OCI-LY3 (cell line): ENCODE data around the gene ABCD1.

Experiments
- EZH2phosphoT487 ChIP-seq: fragments of 200-600 bp; shearing (Covaris generic); IDR thresholded peaks from 2 replicates; pipeline ENCODE4 v1.6.1; 2018; ENCODE audit warnings: antibody characterized with exemption, mixed run types, low read depth
- TF ChIP-seq, protein P1 (sequence below): fragments of 200-600, 300-600 bp; sonication (generic); IDR thresholded peaks from 2 replicates; pipeline ENCODE4 v1.5.1; 2014; ENCODE audit warnings: antibody characterized with exemption, low read length, low read depth

DNA sequence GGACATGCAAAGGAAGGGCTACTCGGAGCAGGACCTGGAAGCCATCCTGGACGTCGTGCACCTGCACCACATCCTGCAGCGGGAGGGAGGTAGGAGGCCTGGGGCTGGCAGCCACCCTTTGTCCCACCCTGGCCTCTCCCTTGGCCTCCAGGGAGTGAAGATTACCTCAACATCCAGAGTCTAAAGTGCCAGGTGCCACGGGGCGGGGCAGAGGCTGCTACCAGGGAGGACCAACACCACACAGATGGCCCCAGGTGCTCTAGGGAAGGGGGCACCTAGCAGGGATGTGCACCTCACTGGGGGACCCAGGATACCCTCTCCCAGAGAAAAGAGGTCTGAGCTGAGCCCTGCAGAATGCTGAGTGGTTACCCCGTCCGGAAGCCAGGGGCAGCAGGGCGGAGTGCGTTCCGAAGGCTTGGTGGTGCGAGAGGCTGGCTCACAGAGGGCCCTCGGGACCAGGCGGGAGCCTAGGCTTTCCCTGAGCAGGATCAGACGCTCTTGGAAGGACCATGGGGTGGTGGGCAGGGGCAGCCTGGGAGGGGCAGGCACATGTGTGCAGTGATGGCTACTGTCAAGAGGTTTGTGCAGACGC, 16.1 kb downstream of the ABCD1 start:
- TF ChIP-seq, protein P1, sequence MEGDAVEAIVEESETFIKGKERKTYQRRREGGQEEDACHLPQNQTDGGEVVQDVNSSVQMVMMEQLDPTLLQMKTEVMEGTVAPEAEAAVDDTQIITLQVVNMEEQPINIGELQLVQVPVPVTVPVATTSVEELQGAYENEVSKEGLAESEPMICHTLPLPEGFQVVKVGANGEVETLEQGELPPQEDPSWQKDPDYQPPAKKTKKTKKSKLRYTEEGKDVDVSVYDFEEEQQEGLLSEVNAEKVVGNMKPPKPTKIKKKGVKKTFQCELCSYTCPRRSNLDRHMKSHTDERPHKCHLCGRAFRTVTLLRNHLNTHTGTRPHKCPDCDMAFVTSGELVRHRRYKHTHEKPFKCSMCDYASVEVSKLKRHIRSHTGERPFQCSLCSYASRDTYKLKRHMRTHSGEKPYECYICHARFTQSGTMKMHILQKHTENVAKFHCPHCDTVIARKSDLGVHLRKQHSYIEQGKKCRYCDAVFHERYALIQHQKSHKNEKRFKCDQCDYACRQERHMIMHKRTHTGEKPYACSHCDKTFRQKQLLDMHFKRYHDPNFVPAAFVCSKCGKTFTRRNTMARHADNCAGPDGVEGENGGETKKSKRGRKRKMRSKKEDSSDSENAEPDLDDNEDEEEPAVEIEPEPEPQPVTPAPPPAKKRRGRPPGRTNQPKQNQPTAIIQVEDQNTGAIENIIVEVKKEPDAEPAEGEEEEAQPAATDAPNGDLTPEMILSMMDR, result no peak
- TF ChIP-seq EZH2phosphoT487, result no peak
